Sigmoid colon (tissue), 3 donors: Measurements from ENCODE around the gene SCAF1.

Experiments
- POLR2A ChIP-seq, 2 donors: fragments of 450-650 bp; IDR thresholded peaks; one replicate each; pipeline ENCODE4 v1.6.1; 2016; ENCODE audit warnings: antibody characterized with exemption in 2 of 2, mild to moderate bottlenecking in 2 of 2, moderate library complexity in 2 of 2
- TF ChIP-seq, protein P1 (sequence below), 4 experiments: fragments of 450-650 bp in 3 of 4; fragments of 200-600 bp in 1 of 4; IDR thresholded peaks; one replicate each; pipeline ENCODE4 v1.5.1; 2016 to 2019; ENCODE audit warnings: antibody characterized with exemption in 4 of 4, mild to moderate bottlenecking in 3 of 4, moderate library complexity in 2 of 4

DNA sequence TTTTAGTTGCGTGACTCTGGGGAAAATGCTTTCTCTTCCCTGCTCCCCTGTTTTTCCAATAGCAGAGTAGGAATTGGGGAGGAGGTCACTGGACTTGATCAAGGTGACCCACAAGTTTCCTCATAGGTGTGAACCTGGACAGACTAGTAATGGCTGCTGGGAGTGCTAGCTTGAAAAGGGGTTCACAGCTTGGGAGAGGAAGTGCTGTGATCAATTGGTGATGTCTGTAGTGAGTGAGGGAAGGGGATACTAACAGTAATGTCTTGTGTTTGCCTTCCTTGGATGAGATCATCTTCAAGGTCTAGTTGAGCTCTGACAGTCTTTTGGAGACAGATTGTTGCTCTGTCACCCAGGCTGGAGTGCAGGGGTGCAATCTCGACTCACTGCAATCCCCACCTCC lies 25.5 kb downstream of the SCAF1 start:
- TF ChIP-seq, protein P1, sequence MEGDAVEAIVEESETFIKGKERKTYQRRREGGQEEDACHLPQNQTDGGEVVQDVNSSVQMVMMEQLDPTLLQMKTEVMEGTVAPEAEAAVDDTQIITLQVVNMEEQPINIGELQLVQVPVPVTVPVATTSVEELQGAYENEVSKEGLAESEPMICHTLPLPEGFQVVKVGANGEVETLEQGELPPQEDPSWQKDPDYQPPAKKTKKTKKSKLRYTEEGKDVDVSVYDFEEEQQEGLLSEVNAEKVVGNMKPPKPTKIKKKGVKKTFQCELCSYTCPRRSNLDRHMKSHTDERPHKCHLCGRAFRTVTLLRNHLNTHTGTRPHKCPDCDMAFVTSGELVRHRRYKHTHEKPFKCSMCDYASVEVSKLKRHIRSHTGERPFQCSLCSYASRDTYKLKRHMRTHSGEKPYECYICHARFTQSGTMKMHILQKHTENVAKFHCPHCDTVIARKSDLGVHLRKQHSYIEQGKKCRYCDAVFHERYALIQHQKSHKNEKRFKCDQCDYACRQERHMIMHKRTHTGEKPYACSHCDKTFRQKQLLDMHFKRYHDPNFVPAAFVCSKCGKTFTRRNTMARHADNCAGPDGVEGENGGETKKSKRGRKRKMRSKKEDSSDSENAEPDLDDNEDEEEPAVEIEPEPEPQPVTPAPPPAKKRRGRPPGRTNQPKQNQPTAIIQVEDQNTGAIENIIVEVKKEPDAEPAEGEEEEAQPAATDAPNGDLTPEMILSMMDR (IDR thresholded peaks at IDR 0.05), result no peak
- TF ChIP-seq POLR2A (IDR thresholded peaks at IDR 0.05), result no peak
